GM18505 (cell line): ENCODE data around the gene P4HB.

Experiments used
- ATAC-seq: cut with Tn5 transposase; IDR thresholded peaks from one replicate; pipeline ENCODE4 v1.9.1; 2021; ENCODE audit not compliant: unreplicated experiment
- POLR2A ChIP-seq: IDR thresholded peaks from 4 replicates; pipeline ENCODE4 v1.6.1; 2011; ENCODE audit warnings: borderline replicate concordance; ENCODE audit not compliant: insufficient read depth, insufficient read length; ENCODE audit errors: extremely low read depth

Gene P4HB

DNA sequence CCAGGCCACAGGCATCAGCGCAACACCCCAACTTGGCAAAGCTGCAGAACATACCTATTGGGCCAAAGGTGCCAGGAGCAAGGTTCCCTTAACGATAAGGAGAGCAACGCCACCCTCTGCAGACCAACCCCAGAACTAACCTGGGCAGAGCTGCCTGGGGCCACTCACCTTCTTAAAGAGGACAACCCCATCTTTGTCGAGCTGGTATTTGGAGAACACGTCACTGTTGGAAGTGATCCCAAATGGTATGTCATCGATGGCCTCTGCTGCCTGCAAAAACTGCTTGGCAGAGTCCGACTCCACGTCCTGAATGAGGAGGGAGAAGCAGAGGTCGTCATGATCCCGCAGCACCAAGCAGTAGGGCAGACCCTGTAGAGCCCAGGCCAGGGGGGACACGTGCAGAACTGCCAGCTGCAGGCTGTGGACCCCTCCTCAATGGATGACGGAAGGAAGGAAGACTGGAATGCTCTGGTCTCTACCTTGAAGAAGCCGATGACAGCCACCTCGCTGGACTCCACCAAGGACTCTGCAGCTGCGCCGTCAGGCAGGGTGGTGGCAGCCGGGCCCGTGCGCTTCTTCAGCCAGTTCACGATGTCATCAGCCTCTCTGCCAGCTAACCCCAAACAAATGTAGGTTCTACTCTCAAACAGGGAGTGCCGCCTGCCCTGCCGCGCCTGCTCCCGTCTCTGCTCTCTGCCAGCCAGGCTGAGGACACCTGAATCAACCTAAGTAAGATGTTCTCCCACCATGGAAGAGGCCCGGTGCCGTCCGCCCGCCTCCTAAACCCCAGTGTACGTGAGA lies 5.2 kb downstream of the P4HB start:
- ATAC-seq = no peak
- no peak for TF ChIP-seq POLR2A

DNA sequence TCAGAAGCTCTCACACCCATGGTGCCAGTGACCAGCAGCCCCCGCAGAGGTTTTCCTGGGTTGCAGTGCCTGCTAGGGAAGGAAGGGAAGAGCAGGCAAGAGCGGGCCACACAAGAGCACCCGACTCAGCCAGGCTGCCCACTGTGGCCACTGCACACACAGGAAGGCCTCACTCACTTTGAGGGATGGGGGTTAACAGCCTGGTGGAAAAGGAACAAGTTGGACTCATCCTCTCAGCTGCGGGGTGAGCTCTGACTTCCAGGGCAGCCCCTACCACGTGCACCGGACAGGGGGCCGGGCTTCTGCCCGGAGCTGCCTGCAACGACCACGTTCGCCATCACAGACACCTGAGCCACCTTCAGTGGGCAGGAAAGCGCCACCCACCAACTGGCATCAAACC lies 8.1 kb downstream of the P4HB start:
- ATAC-seq = no peak
- TF ChIP-seq POLR2A = no peak

DNA sequence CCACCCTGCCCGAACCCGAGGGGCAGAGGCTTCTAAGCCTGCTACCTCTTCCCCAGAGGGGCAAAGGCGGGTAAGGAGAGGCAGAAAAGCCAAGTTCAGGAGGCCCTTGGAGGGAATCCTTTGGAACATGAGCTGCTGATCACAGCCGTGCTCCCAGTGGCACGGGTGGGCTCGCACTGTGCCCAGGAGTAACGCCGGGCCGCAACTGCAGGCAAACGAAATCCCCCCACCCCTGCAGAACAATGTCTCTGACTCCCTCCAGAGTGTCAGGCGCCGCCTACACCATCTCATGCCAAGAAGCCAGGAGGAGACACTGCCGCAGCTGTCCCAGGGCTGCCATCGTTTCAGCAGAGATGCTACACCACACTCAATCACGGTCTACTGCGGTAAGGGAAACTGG lies 8.9 kb downstream of the P4HB start:
- no peak for TF ChIP-seq POLR2A
- ATAC-seq = no peak

DNA sequence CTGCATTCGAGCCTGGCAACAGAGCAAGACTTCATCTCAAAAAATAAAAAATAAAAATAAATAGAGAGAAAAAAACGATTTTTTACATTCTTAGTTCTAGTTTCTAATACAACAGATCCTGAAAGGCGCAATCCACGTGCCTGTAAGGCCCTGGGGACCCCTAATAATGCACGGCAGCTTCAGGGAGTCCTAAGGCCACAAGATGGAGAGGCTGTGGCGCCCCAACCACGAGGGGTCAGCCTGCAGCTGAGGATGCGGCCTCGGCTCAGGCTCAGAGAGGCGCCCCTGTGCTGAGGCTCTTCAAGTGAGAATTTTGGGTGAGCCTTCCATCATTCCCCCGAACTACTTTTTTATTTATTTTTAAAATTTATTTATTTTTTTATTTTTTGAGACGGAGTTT lies 10.9 kb downstream of the P4HB start:
- ATAC-seq = no peak
- TF ChIP-seq POLR2A = no peak

DNA sequence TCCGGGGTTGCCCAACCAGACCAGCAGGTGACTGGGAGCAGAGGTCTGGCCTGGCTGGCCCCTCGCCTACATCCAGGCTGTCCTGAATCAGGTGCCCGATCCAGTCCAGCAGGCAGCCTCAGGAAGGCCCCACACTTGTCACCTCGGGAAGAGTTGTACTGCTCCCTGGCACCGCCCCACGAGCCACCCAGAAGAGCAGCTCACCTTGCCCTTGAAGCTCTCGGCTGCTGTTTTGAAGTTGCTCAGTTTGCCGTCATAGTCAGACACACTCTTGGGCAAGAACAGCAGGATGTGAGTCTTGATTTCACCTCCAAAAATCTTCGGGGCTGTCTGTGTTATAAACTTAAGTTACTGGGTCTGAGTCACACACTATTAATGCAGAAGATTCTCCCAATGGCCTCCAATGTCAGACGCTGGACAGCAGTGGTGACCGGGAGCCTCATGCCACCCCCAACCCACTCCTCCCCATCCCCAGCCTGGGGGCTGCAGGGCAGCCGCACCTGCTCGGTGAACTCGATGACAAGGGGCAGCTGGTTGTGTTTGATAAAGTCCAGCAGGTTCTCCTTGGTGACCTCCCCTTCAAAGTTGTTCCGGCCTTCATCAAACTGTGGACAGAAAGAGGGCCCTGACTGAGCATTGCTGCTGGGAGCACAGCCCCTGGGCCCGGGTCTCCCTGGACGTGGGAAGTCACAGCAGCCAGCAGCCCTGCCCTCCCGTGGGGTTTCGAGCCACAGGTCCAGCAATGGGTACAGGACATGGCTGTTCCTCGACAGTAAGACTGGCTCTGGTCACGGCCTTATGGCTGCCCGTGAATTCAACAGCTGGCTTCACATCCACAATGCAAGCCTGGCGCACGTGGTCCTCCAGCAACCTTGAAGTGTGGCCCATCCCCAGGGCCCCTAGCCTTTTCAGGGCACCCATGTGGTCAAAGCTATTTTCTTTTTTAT lies 13.3 kb downstream of the P4HB start:
- ATAC-seq = no peak

DNA sequence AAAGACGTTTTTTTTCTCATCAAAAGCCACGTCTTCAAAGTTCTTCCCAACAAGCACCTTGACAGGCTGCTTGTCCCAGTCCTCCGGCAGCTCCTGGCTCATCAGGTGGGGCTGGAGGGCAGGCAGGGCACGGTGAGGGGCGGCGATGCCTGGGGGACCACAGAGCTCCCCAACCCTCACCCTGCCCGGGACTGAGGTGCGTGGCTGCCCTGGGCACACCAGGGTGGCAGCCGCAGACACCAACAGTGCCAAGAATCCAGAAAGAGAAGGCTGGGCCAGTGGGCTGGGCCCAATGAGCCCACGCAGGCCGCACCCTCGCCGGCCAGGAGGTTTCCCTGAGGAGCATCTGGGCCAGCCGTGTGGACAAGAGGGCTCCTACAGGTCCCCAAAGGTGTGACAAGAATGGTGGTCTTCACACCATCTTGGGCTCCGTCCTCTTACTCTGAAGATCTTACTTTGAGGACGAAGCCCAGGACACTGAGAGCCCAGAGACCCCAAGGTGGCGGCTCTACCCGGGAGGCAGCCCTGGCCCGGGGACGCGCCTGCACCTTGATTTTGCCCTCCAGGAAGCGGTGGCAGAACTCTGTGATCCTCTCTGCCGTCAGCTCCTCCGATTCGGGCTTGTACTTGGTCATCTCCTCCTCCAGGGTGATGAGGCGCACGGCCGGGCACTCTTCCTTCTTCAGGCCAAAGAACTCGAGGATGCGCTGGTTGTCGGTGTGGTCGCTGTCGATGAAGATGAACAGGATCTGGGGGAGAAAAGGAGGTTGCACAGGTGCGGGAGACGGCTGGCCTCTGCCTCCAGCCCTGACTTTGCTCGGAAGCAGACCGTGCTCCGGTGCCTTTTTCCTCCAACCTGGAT lies 14.2 kb downstream of the P4HB start:
- no peak for ATAC-seq
- no peak for TF ChIP-seq POLR2A

More for the DNA sequence above, 13.3 kb downstream of the P4HB start:
- no peak for TF ChIP-seq POLR2A

DNA sequence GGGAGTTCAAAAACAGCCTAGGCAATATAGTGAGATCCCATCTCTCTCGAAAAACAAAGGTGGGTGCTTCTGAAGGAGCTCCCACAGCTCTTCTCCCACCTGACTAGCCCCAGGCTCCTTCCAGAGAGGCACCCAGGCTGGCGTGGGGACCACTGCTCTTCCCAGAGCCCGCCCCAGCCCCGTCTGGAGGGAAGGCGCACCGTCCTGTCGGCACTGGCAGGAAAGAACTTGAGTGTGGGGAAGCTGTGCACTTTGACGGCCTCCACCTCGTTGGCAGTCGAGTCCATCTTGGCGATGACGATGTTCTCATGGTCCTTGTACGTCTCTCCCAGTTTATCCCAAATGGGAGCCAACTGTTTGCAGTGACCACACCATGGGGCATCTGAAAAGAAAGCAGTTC lies 15.0 kb downstream of the P4HB start:
- TF ChIP-seq POLR2A = no peak
- no peak for ATAC-seq

DNA sequence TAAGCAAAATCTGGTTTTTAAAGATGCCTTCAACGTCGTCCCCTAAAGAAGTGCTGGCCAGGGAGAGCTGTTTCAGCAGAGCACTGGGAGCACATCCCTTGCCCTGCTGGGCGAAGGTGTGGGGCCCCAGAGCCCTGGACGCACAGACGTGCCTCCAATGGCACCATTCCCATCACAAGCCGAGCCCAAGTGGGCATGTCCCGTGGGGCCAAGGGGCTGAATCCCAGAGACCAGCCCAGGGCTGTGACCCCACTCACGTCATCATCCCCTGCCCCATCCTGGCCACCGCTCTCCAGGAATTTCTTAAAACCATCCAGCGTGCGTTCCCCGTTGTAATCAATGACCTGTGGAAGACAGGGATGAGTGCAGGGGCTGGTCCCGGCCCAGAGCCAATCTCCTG lies 15.4 kb downstream of the P4HB start:
- TF ChIP-seq POLR2A = no peak
- ATAC-seq = no peak

DNA sequence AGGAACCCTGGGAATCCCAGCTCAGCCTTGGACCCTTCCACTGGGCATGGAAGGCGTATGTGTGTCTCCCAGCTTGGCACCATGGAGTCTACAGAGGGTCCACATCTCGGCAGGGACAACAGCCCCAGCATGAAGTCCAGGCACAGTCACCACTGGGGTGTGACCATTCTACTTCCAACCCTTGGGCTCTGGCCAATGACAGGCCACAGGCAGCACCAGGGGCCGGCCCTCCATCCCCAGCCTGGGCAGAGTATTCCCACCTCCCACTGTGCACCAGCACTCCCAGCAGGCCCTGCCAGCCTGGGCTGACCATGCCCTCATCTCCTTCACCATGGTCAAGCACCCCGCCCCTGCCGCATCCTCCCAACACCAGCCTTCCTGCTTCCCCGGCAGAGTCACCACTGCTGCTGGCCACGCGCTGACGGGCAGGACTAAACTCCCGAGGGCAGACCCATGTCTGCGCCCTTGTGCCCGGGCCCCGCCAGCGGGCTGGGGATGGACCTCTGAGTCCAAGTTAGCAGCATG lies 15.9 kb downstream of the P4HB start:
- TF ChIP-seq POLR2A = no peak

DNA sequence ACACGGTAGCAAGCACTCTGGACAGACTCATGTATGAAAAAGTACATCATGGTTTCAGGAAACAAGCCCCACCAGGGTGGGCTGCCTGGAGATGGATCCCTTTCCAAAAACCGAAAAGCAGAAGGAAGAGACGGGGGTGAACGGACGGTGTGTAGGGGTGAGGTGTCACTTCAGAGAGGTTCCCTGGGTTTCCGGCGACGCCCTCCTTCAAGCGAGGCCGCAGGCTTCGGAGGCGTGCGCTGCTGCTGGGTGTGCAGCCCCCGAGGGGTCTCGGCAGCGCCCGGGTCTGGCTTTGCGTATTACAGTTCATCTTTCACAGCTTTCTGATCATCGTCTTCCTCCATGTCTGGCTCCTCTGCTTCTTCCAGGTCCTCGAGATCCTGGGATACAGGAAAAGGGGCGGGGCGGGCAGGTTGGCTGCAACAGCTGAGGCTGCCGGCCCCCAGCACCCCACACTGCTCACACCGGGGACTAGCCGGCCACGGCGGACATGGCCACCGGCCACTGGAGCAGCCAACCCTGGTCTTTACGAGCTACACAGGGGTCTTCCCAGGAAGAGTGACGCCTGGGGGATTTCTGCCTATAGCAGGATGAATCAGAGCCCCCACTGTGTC lies 16.5 kb downstream of the P4HB start:
- TF ChIP-seq POLR2A = no peak
- ATAC-seq = no peak

More for the DNA sequence above, 15.9 kb downstream of the P4HB start:
- ATAC-seq = no peak

DNA sequence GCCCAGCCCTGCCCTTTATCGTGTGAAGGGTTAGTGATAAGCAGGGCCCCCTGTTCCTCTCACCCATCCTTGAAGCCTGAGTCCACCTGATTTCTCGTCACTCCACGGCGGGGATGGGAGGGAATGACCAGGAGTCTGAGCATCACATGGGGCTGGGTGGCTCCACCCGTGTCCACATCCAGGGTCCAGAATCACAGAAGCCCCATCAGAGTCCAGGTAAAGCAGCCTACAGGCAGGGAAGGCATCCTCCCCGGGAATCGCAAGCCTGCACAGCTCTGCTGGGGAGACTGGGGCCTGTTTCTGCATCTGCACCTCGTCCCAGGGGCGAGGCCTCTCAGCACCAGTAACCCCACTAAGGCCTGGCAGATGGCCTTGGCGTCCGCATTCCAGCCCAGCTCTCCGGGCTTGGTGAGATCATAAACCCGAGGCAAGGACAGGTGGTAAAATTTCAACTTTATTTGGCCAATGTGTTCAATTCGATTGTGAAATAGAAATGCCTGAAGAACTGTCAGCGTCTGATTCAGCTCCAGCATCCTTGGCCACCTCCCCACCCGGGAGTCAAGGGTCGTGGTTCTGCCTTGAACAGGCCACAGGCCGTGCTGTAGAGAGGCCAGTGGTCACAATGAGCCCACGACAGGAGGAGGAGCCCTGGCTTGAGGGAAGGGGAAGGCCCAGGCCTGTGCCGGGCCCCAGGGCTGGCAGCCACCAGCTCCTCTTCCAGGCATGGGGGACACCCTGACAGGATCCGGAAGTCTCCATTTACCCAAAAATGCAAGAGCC lies 17.4 kb downstream of the P4HB start:
- no peak for ATAC-seq
- no peak for TF ChIP-seq POLR2A

DNA sequence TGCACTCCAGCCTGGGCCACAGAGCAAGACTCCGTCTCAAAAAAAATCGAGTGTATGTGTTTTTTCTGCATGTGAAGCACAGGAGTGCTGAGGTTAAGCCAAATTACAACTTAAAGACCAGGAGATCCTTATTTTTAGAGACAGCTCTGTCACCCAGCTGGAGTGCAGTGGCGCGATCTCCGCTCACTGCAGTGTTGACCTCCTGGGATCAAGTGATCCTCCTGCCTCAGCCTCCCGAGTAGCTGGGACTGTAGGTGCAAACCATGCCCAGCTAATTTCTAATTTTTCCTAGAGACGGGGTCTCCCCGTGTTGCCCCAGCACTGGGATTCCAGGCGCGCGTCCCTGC lies 18.0 kb downstream of the P4HB start:
- no peak for ATAC-seq
- TF ChIP-seq POLR2A = no peak

DNA sequence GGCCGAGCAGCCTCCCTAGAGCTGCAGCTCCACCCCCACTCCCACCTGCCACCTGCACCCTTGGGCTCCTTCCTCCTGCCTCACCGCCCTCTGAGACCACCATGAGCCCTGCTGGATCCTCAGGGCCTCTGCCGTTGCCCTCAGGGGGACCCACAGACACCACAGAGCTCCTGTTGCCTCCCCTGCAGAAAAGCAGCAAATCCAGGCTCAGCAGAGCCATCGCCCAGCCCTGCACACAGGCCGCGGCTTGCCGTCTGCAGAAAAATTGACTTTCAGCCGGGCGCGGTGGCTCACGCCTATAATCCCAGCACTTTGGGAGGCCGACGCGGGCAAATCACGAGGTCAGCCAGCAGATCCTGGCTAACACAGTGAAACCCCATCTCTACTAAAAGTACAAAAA lies 18.5 kb downstream of the P4HB start:
- no peak for ATAC-seq

More for the DNA sequence above, 18.5 kb downstream of the P4HB start:
- TF ChIP-seq POLR2A = no peak
